ENCODE results near the gene RGS7BP.

RGS7BP gene

DNA sequence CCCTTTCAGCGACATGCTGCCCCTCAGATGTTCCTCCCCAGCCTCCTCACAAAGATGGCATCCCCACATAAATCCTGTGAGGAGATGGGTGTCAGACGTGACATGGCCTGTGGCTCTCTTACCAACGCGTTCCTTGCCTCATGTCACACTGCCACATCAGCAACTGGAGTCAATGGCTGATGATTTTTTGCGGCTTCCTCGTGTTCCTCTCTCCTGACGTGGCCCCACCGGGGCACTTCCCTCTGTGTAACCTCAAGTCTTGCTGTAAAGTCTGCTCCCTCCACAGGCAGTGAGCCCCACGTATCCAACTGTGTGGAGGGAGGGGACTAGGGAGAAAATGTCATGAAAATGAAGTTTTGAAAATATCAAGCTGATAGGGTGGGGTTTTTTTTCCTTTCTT lies 131.3 kb downstream of the RGS7BP start:
- no peak for DNase-seq

DNA sequence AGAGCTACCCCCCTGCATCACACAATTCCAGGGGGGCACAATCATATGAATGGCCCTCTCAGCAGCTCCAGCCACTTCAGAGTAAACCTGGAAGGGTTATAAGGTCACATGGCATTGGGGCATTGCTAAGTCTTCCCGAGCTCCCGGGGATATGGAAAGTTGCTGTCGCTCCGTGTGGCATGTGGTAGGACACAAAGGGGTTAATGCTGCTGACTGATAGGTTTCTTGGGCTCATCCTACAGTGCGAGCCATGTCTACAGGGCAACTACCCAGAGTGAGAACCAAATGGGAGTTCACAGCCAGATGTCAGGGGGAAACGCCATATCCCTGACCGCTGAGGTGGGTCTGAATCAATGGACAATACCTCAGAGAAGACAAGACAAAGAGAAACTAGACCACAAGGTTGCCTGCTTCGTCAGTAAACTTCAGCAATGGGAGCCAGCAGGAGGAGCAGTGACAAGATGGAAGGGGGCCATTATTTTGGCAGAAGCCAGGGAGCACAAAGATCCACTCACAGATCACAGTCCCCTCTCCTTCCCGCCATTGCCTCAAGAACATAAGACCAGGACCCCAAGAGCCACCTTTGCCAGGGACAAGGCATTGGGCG lies 132.1 kb downstream of the RGS7BP start:
- DNase-seq = no peak

GRCh38 chr5:64644831-64645230 lies 139.0 kb downstream of the RGS7BP start:
- no peak for DNase-seq

DNA sequence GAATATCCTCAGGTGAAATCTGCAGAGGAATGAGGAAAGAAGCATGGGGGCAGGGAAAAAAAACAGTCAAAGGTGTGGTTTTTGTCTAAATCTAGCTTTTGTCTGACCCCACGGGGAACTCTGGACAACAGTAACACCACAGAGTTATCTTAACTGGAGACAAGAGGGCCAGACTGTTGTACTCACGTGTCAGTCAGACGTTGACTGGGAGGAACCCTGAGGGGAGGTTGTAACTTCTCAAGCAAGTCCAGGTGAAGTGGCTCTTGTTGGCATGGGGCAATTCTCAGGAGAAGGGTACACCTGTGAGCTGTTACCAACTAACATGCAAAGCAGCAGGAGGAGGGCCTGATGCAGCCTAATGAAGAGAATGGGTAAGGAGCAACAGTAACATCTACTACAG lies 140.4 kb downstream of the RGS7BP start:
- DNase-seq = no peak

DNA sequence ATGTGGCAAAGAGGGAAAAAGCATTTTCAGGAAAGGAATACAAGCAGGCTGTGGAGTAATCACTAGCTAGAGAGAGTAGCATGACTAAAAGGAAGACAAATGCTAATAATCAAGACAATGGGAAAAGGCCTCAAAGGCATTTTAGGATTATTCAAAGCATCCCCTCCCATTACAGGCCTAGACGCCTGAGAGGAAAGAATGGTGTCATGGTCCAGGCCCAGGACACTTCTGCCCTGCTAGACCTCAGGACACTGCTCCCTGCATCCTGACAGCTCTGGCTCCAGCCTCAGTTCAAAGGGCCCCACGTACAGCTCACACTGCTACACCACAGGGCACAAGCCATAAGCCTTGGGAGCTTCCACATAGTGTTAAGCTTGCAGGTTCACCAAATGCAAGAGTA lies 143.7 kb downstream of the RGS7BP start:
- no peak for DNase-seq

- no peak for DNase-seq
These were observed 148.1 kb downstream of the RGS7BP start for GRCh38 chr5:64653766-64654560.

- no peak for DNase-seq
These were observed 148.7 kb downstream of the RGS7BP start for GRCh38 chr5:64654561-64654938.

DNA sequence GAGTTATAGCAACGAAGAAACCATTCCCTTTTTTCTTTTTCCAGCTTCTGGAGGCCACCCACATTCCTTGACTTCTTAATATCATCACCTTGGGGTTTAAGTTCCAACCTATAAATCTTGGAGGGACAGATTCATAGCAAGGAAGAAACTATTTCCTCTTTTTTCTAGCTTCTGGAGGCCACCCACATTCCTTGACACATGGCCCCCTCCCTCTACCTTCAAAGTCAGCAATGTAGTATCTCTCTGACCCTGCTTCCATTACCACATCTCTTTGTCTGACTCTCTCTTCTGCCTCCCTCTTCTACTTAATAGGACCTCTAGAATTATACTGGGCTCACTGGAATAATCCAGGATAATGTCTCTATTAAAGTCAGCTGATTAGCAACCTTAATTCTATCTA lies 149.8 kb downstream of the RGS7BP start:
- no peak for DNase-seq

DNA sequence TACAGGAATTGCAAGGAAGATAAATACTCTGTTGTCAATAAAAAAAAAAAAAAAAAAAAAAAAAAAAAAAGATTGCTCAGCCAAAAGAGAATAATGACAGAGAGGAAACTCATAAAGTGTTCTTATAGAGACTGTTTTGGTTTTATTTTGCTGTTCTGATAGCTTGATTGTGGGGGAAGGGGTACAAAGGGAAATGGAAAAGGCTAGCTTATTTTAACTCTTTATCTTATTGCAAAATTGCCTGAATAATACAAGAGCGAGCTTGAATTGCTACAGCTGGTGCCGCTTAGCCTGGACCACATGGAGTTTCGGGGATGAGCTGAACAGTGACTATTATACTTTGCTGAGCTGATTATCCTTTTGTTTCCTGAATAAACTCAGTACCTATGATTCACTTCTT lies 153.5 kb downstream of the RGS7BP start:
- peak in 1 of 2 experiments; percentile 25 for DNase-seq
